Small intestine (tissue), 7 donors: ENCODE results near the gene SUZ12. TPM values are rescaled to one million over a fixed set of nuclear protein-coding genes. Genes with fewer than 3 reads are reported as not detected.
"Not testable (repeated sequence)": the region's sequence is repeated elsewhere in the genome, so short reads cannot be mapped to it uniquely, and the experiment has no call there.

Source experiments
- DNase-seq, 2 donors: peaks; one replicate each; pipeline versions ENCODE4 v3.0.0 to v3.0.0-alpha.2; 2013
- FAIRE-seq: peaks from 2 replicates; lab custom pipeline; 2012; peaks lifted over from hg19 to GRCh38; lab: Jason Lieb, UNC
- H3K27ac ChIP-seq, 3 donors: one replicate each; pipeline ENCODE4 v1.5.1; 2013; ENCODE audit warnings: low read length in 2 of 3, mild to moderate bottlenecking in 2 of 3, control low read depth in 1 of 3, inconsistent platforms in 1 of 3, low read depth in 1 of 3, moderate library complexity in 1 of 3
- H3K27me3 ChIP-seq, 3 donors: one replicate each; pipeline ENCODE4 v1.6.1; 2013; ENCODE audit warnings: low read length in 3 of 3, inconsistent platforms in 1 of 3; ENCODE audit not compliant: control insufficient read depth in 3 of 3, insufficient read depth in 3 of 3
- H3K36me3 ChIP-seq, 3 donors: one replicate each; pipeline ENCODE4 v1.6.1; 2013; ENCODE audit warnings: low read length in 3 of 3, inconsistent platforms in 1 of 3, low read depth in 1 of 3, mild to moderate bottlenecking in 1 of 3, moderate library complexity in 1 of 3; ENCODE audit not compliant: control insufficient read depth in 3 of 3, insufficient read depth in 2 of 3
- H3K4me1 ChIP-seq, 3 donors: one replicate each; pipeline ENCODE4 v1.6.1; 2013; ENCODE audit warnings: low read length in 2 of 3, inconsistent platforms in 1 of 3, low read depth in 1 of 3, mild to moderate bottlenecking in 1 of 3, moderate library complexity in 1 of 3; ENCODE audit not compliant: control insufficient read depth in 3 of 3, insufficient read depth in 2 of 3
- H3K4me3 ChIP-seq, 3 donors: one replicate each; pipeline ENCODE4 v1.5.1; 2013; ENCODE audit warnings: low read length in 3 of 3, control low read depth in 1 of 3, inconsistent platforms in 1 of 3, low read depth in 1 of 3, mild to moderate bottlenecking in 1 of 3, moderate library complexity in 1 of 3
- H3K9me3 ChIP-seq, 2 donors: one replicate each; pipeline ENCODE4 v1.6.1; 2013; ENCODE audit warnings: low read depth in 1 of 2, low read length in 1 of 2; ENCODE audit not compliant: control insufficient read depth in 2 of 2, insufficient read depth in 1 of 2
- WGBS, 3 donors: extraction: QIAGEN DNeasy Blood & Tissue Kit; methylation state at CpG; one replicate each; pipeline ENCODE4 v1.1.7; 2013; 5-methylcytosine and 5-hydroxymethylcytosine counted together
- polyA plus RNA-seq, 4 donors: library from polyadenylated mRNA; stranded (reverse) in 3 of 4; unstranded in 1 of 4; fragments of 200-250 nt in 3 of 4; fragments of 120-200 nt in 1 of 4; gene quantifications; one replicate each; pipeline versions ENCODE4 v1.2.1 to v1.2.3, GENCODE V29; 2013
- donor health status: healthy with polysubstance abuse.
- donor health status: control.
- donor health status: control.
- donor health status: Bipolar disorder and iron deficiency.
- donor health status: healthy.

The SUZ12 gene
- polyA plus RNA-seq, 4 donors, result 10.8 to 36.3 (median 13.8) TPM

GRCh38 chr17:32033223-32033622 is 96.4 kb downstream of the SUZ12 start:
- Histone ChIP-seq H3K4me3 (no peak overlapping the region), H3K9me3 (no peaks in the 10 kb centered on the region), H3K4me1 (no peaks in the 10 kb centered on the region), H3K36me3 (peaks cover 3 to 25% (median 3%) of the 10 kb centered on the region in 3 donors), H3K27me3 (no peaks in the 10 kb centered on the region), H3K27ac (no peak overlapping the region)
- 97 to 98% (median 98%) methylated on average over 2 of the region's 2 CpGs for WGBS, 3 donors
- FAIRE-seq (no peak), DNase-seq (no peak)

GRCh38 chr17:32033812-32034211 is 97.0 kb downstream of the SUZ12 start:
- peaks cover 3 to 28% (median 3%) of the 10 kb centered on the region in 3 donors for H3K36me3 ChIP-seq
- WGBS, 3 donors, result 69 to 93% (median 82%) methylated on average over 1 of the region's 1 CpG
- not testable (repeated sequence) for FAIRE-seq, H3K4me3 ChIP-seq, H3K9me3 ChIP-seq, DNase-seq, H3K27me3 ChIP-seq, H3K27ac ChIP-seq, H3K4me1 ChIP-seq

GRCh38 chr17:32040246-32040645 is 103.4 kb downstream of the SUZ12 start:
- H3K36me3 ChIP-seq, result peaks cover 6 to 35% (median 7%) of the 10 kb centered on the region in 3 donors
- not testable (repeated sequence) for H3K4me3 ChIP-seq, H3K4me1 ChIP-seq, H3K27me3 ChIP-seq, H3K27ac ChIP-seq, H3K9me3 ChIP-seq, FAIRE-seq, DNase-seq
- WGBS, 3 donors, result 95 to 97% (median 96%) methylated on average over 17 of the region's 17 CpGs

- not testable (repeated sequence) for H3K9me3 ChIP-seq, H3K27me3 ChIP-seq, FAIRE-seq, H3K4me1 ChIP-seq, H3K27ac ChIP-seq, DNase-seq, H3K4me3 ChIP-seq
- H3K36me3 ChIP-seq, result peaks cover 3 to 31% (median 7%) of the 10 kb centered on the region in 3 donors
- whole genome bisulfite sequencing, 3 donors, result 91 to 97% (median 95%) methylated on average over 17 to 19 of the region's 19 CpGs
Observed at GRCh38 chr17:32041306-32041875, 104.6 kb downstream of the SUZ12 start.

- peaks cover 3 to 27% (median 6%) of the 10 kb centered on the region in 3 donors for H3K36me3 ChIP-seq
- FAIRE-seq, DNase-seq, H3K4me3 ChIP-seq, H3K27ac ChIP-seq, H3K9me3 ChIP-seq, H3K4me1 ChIP-seq, H3K27me3 ChIP-seq: not testable (repeated sequence)
- 97 to 98% (median 98%) methylated on average over 9 to 10 of the region's 11 CpGs for WGBS, 3 donors
Observed at GRCh38 chr17:32042266-32042665, 105.5 kb downstream of the SUZ12 start.

- WGBS, 3 donors, result 92 to 97% (median 94%) methylated on average over 3 of the region's 3 CpGs
- peaks cover 3 to 16% (median 7%) of the 10 kb centered on the region in 3 donors for H3K36me3 ChIP-seq
Observed at GRCh38 chr17:32045611-32046010, 108.8 kb downstream of the SUZ12 start.

GRCh38 chr17:32047663-32048062 is 110.9 kb downstream of the SUZ12 start:
- not testable (repeated sequence) for H3K27me3 ChIP-seq, H3K9me3 ChIP-seq, H3K27ac ChIP-seq, FAIRE-seq, H3K4me3 ChIP-seq, H3K36me3 ChIP-seq, DNase-seq, H3K4me1 ChIP-seq
- WGBS, 3 donors, result 95 to 98% (median 98%) methylated on average over 6 of the region's 6 CpGs

More at GRCh38 chr17:32045611-32046010, 108.8 kb downstream of the SUZ12 start:
- H3K9me3 ChIP-seq, DNase-seq, H3K4me3 ChIP-seq, H3K27me3 ChIP-seq, H3K27ac ChIP-seq, FAIRE-seq, H3K4me1 ChIP-seq: not testable (repeated sequence)
